OCI-M1 (cell line): ENCODE data around the gene FARP1.

ENCODE experiments used
- DNase-seq: peaks from one replicate; lab custom pipeline; 2025; lab: John Stamatoyannopoulos, UW

Gene FARP1

DNA sequence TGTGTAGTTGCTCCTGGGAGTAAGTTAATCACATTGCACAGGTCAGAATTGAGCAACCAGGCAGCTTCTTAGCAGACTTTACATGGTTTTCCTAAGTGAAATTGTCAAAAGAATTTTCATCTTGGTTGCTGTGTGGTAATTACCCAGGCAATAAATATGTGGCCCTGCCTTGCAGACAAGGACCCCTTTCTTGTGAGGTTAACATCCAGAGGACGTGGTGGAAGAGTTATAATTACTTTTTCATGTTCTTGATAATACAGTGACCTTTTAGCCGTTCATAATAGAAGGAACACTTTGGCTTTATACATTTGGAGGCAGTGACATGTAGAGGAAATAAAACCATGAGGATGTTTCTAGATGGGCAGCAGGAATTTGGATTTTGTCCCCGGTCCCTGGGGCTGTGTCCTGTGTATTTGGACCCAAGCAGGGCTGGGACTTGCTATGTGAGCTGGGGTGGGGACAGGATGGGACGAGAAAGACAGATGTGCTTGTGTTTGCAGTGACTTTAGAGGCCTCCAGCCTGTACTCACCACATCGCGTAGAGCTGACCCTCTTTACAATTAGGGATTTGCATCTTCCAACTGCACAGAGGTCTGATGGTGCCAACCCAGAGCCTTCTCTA lies 277.8 kb downstream of the FARP1 start:
- no peak for DNase-seq

DNA sequence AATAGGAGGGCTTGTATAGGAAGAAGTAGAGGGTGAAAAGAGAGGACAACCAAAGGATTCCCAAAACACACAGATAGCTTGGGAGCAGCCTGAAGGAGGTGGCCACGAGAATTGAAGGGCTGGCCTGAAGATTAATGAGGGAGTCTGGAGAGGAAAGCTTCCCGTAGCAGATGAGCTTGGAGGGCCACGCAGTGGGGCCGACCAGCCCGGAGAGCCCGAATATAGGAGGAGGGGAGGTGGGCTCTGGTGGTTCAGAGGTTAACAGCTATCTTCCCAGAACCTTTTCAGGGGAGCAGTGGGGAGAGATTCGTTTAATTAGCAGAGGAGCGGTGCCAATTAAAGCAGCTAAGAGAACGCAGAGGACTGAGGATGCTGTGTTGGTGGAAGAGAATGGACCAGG lies 279.2 kb downstream of the FARP1 start:
- DNase-seq, result no peak

DNA sequence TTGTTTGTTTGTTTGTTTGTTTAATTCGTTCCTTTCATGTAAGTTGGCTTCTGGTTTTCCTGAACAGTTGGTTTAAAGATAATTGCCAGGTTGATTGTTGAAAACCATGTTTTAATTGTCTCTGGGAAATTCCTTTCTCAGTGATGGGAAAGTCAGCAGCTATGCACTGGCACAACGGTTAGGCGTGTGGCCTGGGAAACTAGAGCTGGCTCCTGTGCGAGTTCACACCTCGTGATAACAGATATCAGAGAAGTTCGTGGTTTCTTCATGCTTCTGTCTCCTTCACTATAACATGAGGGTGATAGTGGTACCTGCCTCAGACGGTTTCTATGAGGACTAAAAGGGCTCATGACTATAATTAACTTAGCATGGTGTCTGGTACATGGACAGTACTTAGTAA lies 280.5 kb downstream of the FARP1 start:
- no peak for DNase-seq

DNA sequence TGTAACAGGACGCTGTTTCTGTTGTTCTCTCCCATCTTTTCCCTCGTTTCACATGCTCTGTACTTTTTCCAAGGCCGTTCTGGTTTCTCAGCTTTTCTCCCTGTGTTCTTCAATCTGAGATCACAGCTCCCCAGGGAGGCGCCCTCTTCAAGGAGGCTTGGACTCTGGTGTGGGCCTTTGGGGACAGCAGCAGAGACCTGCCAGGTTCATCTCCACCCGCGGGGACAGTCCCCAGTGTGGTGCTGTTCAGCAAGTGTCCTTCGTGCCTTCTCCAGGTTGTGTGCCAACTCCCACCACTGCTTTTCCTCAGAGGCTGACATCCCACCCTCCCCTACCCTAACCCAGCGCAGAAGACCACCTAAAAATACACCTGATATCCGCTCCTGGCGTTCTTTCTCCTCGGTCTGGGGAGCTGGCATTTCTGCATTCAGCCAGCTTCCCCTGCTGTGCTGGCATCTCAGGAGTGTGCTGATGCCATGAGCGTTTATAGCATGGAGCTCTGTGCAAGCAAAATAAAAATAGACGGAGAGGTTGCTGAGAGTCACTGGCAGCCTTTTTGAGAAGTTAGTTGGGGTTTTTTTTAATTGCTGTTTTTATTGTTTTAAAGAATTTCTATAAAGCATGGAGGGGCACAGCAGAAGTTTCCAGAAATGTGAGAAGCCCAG lies 284.6 kb downstream of the FARP1 start:
- DNase-seq, result no peak

DNA sequence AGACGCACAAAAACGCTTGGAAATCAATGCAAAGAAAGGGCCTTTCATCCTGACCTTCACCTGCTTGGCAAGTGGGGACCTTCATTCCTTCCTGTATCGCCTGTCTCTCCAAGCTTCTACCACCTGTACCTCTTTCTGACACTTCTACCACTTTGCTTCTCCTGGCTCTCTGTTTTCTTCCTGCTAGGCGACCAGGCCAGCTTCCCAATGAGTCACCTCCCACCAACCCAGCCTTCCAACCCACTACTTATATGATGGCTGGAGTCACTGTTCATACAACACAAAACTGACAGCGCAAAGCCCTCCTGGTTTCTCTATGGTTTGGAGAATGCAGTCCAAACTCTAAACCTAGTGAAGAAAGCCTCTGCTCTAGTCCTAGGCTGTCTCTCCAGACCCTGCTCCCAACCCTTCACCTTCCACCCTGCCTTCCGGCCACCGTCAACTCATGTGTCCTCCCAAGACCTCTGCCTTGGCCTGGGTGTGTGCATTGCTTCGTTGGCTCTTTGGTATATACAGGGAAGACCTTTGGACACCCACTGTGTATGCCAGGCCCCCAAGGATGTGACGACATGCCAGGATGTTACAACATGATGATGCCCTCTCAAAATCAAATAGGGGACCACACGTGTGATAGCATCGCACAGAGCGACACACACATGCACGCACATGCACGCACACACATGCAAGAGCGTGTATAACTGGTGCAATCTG lies 285.5 kb downstream of the FARP1 start:
- DNase-seq, result no peak

DNA sequence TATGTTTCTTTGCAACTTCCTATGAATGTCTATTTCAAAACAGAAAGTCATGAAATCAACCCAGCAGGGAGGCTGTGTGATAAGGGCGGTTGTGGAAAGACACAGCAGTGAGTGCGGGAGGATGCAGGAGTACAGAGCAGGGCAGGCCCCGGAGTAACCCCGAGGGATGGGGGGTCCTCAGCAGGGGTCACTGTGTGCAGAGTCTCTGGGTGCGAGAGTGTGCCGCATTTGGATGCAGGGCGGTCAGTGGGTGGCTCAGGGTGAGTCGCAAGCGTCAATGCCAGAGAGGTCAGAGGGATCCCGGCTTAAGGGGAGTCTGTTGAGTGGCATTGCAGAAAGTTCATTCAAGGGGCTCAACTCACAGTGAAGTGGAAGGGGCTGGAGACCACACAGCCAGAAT lies 286.2 kb downstream of the FARP1 start:
- DNase-seq, result no peak

DNA sequence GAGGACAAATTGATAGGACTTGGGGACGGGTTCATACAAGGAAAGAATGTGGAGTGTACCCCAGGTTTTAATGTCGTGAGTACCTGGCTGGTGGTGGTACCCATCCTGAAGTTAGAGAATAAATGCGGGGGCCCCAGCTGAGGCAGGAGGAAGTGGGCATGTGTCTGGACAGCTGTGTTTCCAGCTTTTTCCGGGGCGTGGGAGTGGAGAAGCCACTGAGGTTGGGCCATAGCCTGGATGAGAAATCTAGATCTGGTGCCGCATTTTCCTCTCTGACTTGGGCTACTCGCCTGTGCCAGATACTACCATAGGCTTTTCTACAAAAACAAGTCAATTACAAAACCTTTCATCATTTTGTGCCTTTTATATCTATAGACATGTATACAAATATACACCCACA lies 286.6 kb downstream of the FARP1 start:
- DNase-seq, result no peak

DNA sequence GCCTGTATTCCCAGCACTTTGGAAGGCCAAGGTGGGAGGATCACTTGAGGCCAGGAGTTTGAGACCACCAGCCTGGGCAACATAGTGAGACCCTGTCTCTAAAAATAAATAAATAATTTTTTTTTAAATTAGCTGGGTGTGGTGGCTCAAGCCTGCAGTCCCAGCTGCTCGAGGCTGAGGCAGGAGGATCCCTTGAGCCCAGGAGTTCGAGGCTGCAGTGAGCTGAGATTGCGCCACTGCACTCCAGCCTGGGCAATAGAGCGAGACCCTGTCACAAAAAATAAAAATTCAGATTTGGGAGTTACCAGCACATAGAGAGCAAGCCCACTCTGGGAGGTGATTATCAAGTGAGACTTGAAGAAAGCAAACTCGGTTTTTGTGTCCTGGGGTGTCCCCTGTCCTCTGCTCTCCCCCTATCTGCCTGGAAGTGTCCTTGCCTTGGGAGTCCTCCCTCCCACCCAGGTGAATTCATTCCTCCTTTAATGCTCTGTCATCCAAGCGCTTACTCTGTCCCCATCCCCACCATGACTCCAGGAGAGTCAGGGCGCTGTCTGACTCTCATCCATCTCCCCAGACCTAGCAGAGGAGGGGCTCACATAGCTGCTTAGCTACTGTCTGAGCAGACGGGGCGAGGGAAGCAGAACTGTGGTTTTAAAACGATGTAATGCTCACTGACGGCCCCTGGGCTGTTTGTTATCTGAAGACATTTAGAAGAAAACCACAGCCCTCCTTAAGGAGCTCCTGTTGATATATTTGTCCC lies 287.3 kb downstream of the FARP1 start:
- DNase-seq, result peak; percentile 22

DNA sequence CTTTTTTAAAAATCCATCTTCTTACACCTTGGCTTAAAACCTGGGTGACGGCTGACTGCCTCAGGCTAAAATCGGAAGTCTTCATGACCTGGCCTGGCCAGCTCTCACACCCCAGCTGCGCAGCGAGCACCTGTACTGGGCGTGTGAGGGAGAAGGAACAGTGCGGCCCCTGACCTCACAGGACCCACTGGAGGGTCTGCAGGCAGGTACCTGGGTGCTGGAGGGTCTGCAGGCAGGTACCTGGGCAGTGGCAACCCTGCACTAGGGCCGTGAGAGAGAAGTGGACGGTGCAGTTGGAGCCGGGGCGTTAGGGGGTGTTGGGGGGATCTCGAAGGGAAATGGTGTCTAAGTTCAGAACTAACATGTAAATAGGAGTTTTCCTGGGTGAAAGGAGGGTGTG lies 289.7 kb downstream of the FARP1 start:
- no peak for DNase-seq

DNA sequence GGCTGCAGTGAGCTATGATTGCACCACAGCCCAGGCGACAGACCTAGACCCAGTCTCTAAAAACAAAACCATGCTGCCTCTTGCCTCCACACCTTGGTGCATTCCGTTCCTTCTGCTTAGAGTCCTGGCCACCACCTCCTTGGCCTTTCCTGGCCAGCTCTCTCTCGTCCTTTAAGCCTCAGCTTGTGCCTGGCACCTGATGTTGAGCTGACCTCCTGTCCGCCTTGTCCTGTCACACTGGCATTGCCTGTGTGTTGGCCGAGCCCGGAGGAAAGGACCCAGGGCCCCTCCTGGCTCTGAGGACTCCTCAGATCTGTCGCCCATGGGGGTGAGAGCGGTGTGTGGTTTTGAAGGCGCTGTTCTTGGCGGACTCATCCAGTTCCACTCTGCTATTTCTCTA lies 290.8 kb downstream of the FARP1 start:
- DNase-seq, result no peak

DNA sequence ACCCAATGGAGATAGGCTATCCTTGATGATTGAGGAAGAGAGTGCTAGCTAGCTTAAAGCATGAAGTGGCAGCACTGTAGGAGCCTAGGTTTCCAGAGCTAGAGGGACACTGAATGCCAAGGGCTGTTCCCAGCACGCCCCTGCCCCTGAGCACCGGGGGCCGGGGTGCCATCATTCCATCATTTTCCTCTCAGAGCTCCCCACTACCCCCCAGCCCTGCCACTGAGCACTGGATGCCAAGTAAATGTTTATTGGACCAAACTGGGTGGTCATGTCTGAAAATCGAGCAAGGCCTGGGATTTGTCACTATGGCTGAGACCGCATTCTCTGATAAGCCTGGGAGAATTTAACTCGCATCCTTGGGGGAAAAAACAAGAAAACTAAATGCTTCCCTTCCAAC lies 291.2 kb downstream of the FARP1 start:
- no peak for DNase-seq

DNA sequence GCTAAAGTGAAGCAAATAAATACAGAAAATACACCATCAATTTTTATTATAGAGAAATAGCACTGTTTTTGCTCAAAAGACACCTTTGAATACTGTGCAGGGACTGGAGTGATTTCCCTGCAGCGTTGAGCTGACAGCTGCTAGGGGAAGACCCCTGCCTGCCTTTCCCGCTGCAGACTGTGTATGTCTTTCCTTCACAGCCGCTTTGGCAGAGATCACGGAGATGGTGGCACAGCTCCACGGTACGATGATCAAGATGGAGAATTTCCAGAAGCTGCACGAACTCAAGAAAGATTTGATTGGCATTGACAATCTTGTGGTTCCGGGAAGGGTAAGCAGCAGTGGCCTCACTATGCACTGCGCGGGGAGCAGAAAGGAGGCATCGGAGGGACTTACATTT lies 292.5 kb downstream of the FARP1 start:
- no peak for DNase-seq

DNA sequence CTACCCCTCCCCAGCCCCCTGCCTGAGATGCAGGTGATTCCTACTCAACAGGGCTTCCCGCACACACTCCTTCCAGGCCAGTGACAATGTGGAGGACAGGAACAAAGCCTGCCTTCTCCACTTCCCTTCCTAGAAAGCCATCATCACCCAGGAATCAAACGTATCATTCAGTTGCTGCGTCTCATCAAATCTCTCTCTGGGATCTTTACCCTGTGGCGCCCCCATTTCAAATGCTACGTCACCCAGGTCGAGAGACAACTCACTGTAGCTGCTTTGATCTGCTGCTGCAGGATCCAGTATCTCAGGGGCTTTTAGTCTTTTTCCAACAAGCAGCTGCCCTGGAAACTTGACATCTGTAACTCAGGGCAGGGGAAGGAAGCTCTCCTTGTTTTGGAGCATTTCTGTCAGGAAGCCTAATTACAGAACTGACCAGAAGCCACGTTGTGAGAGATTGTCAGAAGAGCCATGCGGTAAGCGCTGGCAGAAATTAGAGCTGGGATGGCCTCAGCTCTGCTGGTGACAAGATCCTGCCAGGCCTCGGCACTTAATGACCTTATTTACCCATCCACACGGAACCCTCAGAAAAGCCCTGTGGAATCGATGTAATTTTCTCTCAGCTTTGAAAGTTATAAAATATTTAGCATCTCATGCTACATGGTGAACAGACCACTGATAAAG lies 293.5 kb downstream of the FARP1 start:
- no peak for DNase-seq

DNA sequence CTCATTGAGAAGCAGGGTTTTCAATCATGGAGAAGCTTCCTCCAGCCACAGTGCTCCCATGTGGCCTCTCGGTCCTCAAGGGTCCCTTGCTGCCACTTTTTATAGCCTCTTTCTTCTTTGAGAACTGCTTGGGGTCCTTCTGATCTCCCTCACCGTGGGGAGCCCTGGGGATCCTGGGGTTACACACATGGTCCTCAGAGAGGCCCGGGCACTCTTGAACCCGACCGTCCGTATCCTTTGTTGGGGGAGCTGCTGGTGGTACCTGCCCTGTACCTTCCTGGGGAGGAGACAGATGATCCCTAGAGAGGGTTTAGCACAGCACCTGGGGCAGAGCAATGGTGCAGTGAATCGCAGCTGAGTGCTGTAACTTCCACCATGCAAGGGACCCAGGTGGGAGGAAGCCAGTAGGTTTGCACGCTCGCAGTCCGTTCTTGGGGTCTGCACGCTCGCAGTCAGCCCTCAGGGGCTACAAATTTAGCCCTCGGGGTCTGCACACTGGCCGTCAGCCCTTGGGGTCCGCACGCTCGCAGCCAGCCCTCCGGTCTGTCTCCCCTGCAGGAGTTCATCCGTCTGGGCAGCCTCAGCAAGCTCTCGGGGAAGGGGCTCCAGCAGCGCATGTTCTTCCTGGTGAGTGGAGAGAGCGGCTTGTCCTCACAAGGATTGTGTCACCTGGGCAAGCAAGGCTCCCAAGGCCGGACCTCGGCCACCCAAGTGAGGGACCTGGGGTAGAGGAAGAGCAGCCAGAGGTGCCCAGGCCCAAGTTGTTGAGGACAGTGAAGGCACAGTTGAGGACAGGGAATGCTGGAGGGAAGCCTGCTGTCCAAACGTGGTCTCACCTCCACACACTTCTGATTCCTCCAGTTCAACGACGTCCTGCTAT lies 295.6 kb downstream of the FARP1 start:
- DNase-seq, result no peak

DNA sequence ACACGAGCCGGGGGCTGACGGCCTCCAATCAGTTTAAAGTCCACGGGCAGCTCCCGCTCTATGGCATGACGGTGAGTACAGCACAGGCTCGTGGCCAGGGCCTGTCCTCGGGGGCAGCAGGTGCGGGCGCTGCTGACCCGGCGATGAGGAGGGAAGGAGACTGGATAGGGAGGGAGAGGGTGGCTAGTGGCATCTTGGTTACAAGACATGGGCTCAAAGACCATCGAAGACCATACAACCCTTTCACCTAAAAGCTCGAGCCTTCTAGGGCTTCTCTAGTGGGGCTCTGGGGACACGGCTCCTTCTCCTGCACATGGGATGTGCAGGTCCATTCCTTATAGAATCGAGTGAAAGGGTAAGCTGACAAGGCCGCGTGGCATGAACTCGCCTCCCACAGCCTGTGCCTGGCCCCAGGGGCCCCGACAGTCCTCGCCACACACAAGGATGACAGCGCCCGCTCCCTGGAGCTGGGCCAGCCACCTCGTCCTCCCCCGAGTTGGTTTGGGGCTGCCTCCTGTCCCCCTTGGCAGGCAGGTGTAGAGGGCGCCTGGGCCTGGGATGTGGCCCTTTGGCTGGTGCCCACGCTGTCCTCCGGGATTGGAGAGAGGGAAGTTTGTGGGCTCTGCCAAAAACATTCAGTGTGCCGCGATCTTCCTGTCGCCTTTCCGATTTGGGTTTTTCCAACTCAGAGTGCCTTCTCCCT lies 296.4 kb downstream of the FARP1 start:
- no peak for DNase-seq

DNA sequence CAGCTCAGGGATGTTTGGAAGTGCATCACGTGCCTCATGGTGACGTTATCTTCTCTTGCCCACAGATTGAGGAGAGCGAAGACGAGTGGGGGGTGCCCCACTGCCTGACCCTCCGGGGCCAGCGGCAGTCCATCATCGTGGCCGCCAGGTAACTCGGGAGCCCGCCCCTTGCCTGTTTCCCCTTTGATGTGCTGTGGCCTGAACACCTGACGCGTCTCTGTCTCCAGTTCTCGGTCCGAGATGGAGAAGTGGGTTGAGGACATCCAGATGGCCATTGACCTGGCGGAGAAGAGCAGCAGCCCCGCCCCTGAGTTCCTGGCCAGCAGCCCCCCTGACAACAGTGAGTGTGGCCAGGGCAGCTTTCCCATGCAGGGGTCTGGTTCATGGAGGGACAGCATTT lies 297.0 kb downstream of the FARP1 start:
- DNase-seq, result no peak

DNA sequence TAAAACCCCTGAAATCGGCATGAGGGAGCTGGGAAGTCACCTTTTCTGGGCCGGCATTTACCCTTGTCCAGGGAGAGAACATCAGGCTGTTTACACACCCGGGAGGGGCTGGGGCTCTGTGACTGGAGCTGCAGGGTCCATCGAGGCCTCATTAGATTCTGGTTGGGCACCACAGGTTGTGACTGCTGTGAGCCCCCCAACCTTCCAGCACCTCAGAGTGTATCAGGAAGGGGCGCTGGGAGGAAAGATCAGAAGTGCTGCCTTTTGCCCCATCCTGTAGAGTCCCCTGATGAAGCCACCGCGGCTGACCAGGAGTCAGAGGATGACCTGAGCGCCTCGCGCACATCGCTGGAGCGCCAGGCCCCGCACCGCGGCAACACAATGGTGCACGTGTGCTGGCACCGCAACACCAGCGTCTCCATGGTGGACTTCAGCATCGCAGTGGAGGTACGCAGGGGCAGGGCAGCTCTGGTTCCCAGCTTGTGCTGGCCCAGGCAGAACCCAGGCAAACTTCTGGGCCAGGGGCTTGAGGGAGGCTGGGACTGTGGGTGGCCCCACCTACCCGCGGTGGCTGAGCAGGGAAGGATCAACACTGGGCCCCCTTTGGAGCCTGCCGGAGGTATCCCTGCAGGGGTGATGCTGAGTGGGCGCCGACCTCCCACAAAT lies 297.6 kb downstream of the FARP1 start:
- DNase-seq, result no peak

DNA sequence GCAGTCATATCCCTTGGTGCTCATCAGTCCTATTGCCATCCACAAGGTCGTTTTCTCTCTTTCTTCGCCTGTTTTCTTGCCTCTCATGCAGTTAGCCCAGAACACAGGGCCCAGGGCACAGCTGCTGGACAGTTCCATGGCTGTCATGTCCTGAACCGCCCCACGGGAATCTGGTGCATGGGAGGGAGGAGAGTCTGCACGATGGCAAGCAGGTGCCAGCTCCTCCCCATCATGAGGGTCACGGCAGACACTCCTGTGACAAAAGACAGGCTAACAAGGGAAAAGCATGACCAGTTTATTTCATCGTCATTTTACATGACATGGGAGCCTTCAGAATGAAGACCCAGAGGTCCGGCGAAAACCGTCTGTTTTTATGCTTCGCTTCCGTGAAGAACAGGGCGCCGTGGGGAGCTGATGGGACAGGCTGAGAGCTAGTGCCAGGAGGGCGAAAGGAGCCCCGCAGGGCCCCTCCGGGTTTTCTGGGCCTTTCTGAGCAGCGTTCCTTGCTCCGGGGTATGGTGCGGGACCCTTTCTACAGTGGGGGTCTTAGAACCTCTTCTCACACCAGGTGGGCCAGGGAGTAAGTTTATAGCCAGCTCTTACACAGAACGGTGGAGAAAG lies 298.3 kb downstream of the FARP1 start:
- no peak for DNase-seq

DNA sequence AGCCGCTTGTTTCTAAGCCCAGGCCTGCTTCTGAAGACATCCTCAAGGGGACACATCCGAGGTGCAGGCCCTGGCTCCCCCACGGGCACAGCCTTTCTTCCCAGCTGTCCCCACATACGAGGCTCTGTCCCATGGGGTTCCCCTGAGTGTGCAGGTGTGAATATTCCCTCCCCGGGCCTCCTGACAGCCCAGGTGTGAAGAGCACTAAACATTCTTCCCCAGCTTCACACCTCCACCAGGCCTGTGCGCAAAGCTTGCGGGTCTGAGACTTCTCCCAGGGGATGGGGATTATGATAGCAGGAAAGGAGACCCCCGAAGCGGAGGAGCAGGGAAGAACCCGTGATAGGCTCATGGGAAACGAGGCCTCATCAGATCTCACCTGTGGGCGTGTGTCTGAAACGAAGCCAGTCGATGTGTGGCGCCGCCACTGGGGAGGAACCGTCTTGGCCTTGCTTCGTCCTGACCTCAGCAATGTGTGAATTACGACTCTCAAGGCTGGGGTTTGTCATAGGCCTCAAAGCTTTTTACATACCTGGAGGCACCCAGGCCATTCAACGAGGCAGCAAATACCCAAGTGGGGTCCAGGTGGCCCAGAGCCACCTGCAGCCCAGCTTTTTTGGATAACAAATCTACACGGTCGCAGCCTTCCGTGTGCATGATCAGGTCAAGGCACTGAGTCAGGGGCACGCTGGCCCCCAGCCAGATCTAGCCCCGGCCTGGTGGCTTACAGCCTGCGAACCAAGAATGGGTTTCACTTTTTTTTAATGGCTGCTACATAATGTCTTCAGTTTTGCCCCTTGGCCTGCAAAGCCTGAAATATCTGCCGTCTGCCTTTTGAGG lies 299.7 kb downstream of the FARP1 start:
- DNase-seq, result no peak
